Measurements from ENCODE around the gene ANK2. TPM values are rescaled to one million over a fixed set of nuclear protein-coding genes. Genes with fewer than 3 reads are reported as not detected.

Gene ANK2
- total and polyA plus RNA-seq, 4 donors: 0.32 to 2.2 (median 1.0) TPM

DNA sequence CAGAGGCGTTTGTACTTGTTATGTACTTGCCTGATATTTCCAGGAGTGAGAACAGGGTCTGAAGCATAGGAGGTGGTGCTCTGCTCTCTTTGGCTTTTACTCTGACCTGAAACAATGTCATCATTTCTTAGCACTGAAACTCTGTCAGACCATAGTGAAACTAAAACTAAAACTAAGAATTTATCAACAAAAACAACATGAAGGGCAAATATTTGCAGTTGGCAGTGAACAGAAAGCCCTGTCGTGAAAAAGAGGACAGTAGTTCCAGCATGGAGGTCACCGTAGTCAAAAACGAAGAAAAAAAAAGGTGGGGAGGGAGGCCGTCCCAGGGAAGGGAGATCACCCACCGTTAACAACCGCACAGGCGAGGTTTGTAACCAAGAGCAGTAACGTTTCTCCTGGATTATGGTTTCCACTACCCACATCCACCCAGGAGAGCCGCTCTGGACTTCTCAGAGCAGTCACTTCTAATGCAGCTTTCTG, 97.5 kb downstream of the ANK2 start (continued):
- TF ChIP-seq SP1 (IDR thresholded peaks at IDR 0.05): peak; percentile 76
- TF ChIP-seq ATF3 (IDR thresholded peaks at IDR 0.05): peak; percentile 88
- TF ChIP-seq RXRA (IDR thresholded peaks at IDR 0.05): peak in 1 of 2 donors; percentile 43
- no peak for TF ChIP-seq HNF4G (IDR thresholded peaks at IDR 0.05)
- no peak for TF ChIP-seq NR2F2 (IDR thresholded peaks at IDR 0.05)
- peak; percentile 95 for TF ChIP-seq YY1 (IDR thresholded peaks at IDR 0.05)
- TF ChIP-seq FOXA1 (IDR thresholded peaks at IDR 0.05): no peak

DNA sequence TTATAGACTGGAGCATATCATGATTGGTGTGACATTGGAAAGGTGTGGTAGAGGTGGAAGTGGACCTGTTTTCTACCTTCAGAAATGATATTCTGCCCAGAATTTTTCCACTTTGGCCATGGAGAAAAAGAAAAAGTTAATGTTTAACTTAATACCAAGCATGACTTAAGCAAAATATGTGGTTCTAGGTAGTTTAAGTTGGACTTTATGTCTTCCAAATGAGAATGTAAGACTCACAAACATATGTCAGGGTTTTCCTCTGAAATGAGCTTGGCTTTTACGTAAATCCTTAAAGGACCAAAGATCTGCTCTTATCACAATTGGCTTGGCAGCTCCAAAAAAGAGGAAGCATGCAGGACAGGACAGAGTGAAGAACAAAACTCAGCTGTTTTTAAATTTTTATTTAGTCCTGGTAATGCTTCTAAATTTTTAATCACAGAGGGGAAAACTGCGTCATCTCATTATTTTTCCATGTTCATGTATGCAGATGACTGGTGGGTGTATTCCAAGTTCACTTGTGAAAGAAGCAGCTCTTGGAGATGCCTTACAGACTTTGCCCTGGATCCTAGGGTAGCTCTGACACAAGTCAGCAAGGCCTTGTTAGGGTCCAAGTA, 98.2 kb downstream of the ANK2 start:
- 25% methylated on average over 2 of the region's 2 CpGs for WGBS
- Histone ChIP-seq H3K36me3 (ENCODE audit: control insufficient read depth in 4 of 4, insufficient read depth in 3 of 4, low read depth in 1 of 4, low read length in 3 of 4) (no peaks in the 10 kb centered on the region), H3K27ac (ENCODE audit: low read depth in 1 of 2, low read length in 2 of 2) (peak overlapping the region; percentile 94 to 99), H3K27me3 (ENCODE audit: control insufficient read depth in 4 of 4, insufficient read depth in 4 of 4, low read length in 3 of 4) (no peaks in the 10 kb centered on the region), H3K9ac (ENCODE audit: low read depth in 1 of 2, low read length in 2 of 2) (peak overlapping the region; percentile 67 to 98), H3K9me3 (ENCODE audit: control insufficient read depth in 4 of 4, low read length in 3 of 4) (no peaks in the 10 kb centered on the region), H3K4me1 (ENCODE audit: control insufficient read depth in 4 of 4, insufficient read depth in 4 of 4, low read length in 3 of 4) (peaks cover 0 to 18% (median 5%) of the 10 kb centered on the region in 4 donors), H3K4me3 (ENCODE audit: low read depth in 1 of 3, low read length in 3 of 3) (peak overlapping the region in 2 of 3 donors; percentile 6 to 64)
- no peak for TF ChIP-seq NR2F2 (IDR thresholded peaks at IDR 0.05)
- TF ChIP-seq CTCF (IDR thresholded peaks at IDR 0.05; ENCODE audit: low read depth, low read length, missing input control): no peak
- TF ChIP-seq, protein P1, sequence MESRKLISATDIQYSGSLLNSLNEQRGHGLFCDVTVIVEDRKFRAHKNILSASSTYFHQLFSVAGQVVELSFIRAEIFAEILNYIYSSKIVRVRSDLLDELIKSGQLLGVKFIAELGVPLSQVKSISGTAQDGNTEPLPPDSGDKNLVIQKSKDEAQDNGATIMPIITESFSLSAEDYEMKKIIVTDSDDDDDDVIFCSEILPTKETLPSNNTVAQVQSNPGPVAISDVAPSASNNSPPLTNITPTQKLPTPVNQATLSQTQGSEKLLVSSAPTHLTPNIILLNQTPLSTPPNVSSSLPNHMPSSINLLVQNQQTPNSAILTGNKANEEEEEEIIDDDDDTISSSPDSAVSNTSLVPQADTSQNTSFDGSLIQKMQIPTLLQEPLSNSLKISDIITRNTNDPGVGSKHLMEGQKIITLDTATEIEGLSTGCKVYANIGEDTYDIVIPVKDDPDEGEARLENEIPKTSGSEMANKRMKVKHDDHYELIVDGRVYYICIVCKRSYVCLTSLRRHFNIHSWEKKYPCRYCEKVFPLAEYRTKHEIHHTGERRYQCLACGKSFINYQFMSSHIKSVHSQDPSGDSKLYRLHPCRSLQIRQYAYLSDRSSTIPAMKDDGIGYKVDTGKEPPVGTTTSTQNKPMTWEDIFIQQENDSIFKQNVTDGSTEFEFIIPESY (IDR thresholded peaks at IDR 0.05): no peak
- no peak for TF ChIP-seq EGR1 (IDR thresholded peaks at IDR 0.05; ENCODE audit: low read depth in 2 of 2)
- TF ChIP-seq SP1 (IDR thresholded peaks at IDR 0.05): peak; percentile 23
- TF ChIP-seq TAF1 (conservative IDR thresholded peaks at IDR 0.05): peak; percentile 4
- TF ChIP-seq HNF4A (conservative IDR thresholded peaks at IDR 0.05): peak; percentile 79 to 85
- peak; percentile 35 for TF ChIP-seq HNF4G (IDR thresholded peaks at IDR 0.05)
- TF ChIP-seq, protein P2, sequence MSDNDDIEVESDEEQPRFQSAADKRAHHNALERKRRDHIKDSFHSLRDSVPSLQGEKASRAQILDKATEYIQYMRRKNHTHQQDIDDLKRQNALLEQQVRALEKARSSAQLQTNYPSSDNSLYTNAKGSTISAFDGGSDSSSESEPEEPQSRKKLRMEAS (IDR thresholded peaks at IDR 0.05): no peak
- no peak for DNase-seq (ENCODE audit: low spot score)

- H3K9me3 ChIP-seq (ENCODE audit: control insufficient read depth in 4 of 4, low read length in 3 of 4): no peaks in the 10 kb centered on the region
- H3K4me3 ChIP-seq (ENCODE audit: low read depth in 1 of 3, low read length in 3 of 3): no peak overlapping the region
- peaks cover 0 to 18% (median 5%) of the 10 kb centered on the region in 4 donors for H3K4me1 ChIP-seq (ENCODE audit: control insufficient read depth in 4 of 4, insufficient read depth in 4 of 4, low read length in 3 of 4)
- H3K36me3 ChIP-seq (ENCODE audit: control insufficient read depth in 4 of 4, insufficient read depth in 3 of 4, low read depth in 1 of 4, low read length in 3 of 4): no peaks in the 10 kb centered on the region
- DNase-seq (ENCODE audit: low spot score): no peak
- no peaks in the 10 kb centered on the region for H3K27me3 ChIP-seq (ENCODE audit: control insufficient read depth in 4 of 4, insufficient read depth in 4 of 4, low read length in 3 of 4)
- H3K9ac ChIP-seq (ENCODE audit: low read depth in 1 of 2, low read length in 2 of 2): no peak overlapping the region
- H3K27ac ChIP-seq (ENCODE audit: low read depth in 1 of 2, low read length in 2 of 2): no peak overlapping the region
- TF ChIP-seq JUND (IDR thresholded peaks at IDR 0.05) (no peak), RAD21 (IDR thresholded peaks at IDR 0.05) (no peak), YY1 (IDR thresholded peaks at IDR 0.05) (no peak), TAF1 (conservative IDR thresholded peaks at IDR 0.05) (no peak), HNF4A (conservative IDR thresholded peaks at IDR 0.05) (no peak), FOXA2 (IDR thresholded peaks at IDR 0.05) (no peak), ATF3 (IDR thresholded peaks at IDR 0.05) (no peak), CTCF (IDR thresholded peaks at IDR 0.05; ENCODE audit: low read depth, low read length, missing input control) (no peak), NR2F2 (IDR thresholded peaks at IDR 0.05) (no peak), FOXA1 (IDR thresholded peaks at IDR 0.05) (no peak)
- TF ChIP-seq, protein P1 (IDR thresholded peaks at IDR 0.05): no peak
- TF ChIP-seq, protein P2 (IDR thresholded peaks at IDR 0.05): no peak
These were observed 99.5 kb downstream of the ANK2 start for GRCh38 chr4:113148925-113149324.

Data from liver (tissue), 9 donors.